ENCODE measurements around the gene PIN1. TPM values are rescaled to one million over a fixed set of nuclear protein-coding genes. Genes with fewer than 3 reads are reported as not detected.
A peak's percentile ranks its signal among the peaks of the same experiment; 100 is the strongest.

The PIN1 gene
- total RNA-seq (2014; rRNA removed; shearing (Covaris generic)) (95.4 and 102 TPM in 2 replicates), polyA plus RNA-seq (2016; fragmentation: Nextera tagmentation; extraction: Ambion mirVana) (124 and 134 TPM in 2 replicates)

DNA sequence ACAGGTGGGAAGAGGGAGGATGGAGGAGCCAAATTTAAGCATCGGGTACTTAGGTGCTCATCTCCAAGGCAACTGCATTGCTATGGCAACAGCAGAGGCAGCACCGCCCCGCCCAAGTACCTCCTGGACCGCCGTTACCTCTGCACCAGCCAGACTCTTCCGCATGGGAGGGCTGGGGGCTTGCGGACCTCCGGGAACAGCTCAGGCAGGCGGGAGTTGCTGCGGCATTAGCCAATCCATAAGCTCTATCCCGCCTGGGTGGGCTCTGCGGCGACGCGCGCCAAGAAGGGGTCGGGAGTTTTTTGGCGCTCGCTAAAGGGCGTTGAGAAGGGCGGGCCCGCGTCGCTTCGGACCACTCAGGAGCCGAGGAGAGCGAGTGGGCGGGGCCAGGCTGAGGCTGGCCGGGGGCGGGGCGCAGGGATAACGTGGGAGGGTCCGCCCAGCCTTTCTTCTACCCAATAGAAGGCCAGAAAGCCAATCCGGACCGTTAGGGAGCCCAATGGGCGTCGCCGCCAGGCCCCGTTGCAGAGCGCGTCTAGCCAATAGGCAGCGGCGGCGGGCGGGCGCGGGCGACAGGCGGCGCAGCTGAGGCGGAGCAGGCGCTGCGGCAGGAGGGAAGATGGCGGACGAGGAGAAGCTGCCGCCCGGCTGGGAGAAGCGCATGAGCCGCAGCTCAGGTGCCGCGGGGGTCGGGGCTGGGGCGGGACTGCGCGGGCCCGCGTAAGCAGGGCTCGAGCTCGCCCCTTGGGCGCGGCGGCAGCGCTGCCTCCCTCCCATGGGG lies at the start of gene PIN1:
TSS of gene PIN1 (plus strand) at position 593 of the 781 bp plus-strand sequence. CDS start at position 620, 27 bp downstream.
- H3K4me1 ChIP-seq (ENCODE audit: insufficient read depth) = 0 out of 2 replicates have a peak, but pooled peaks cover 7% of the 10 kb centered on the region
- 0 out of 2 replicates have a peak, but pooled peaks cover 1% of the 10 kb centered on the region for H3K36me3 ChIP-seq (ENCODE audit: low read depth)
- in situ Hi-C loops (cut with MboI) = no loop called here
- H3K4me2 ChIP-seq (ENCODE audit: unreplicated experiment) = peak within 1 kb of the TSS; percentile 98
- peak; percentile 100 for DNase-seq
- H3K27ac ChIP-seq = 0 out of 2 replicates have a peak within 1 kb of the TSS, but pooled peaks have one; percentile 14
- no peaks in the 10 kb centered on the region for H3K27me3 ChIP-seq (replicated peaks; ENCODE audit: insufficient read depth)
- no peaks in the 10 kb centered on the region for H3K9me3 ChIP-seq (ENCODE audit: low read depth)
- peak within 1 kb of the TSS; percentile 83 for H3K9ac ChIP-seq
- H3K9me2 ChIP-seq (ENCODE audit: insufficient read depth) = no peaks in the 10 kb centered on the region
- H3F3A ChIP-seq (ENCODE audit: insufficient read depth) = peaks cover 8% of the 10 kb centered on the region
- peak within 1 kb of the TSS; percentile 78 for H2AFZ ChIP-seq
- peak within 1 kb of the TSS; percentile 94 for H3K4me3 ChIP-seq
- TF ChIP-seq EZH2phosphoT487 (IDR thresholded peaks at IDR 0.05; ENCODE audit: insufficient read depth, low read depth) = no peak
- WGBS, 2 experiments (ENCODE audit: low coverage in 1 of 2, low lambda C conversion rate in 2 of 2, missing lambda C conversion rate in 2 of 2) = 1 to 2% methylated on average over 44 to 57 of the region's 73 CpGs
- H4K20me1 ChIP-seq (ENCODE audit: insufficient read depth) = no peaks in the 10 kb centered on the region
- peaks cover 67% of the 10 kb centered on the region for H3K79me2 ChIP-seq (ENCODE audit: insufficient read depth)

DNA sequence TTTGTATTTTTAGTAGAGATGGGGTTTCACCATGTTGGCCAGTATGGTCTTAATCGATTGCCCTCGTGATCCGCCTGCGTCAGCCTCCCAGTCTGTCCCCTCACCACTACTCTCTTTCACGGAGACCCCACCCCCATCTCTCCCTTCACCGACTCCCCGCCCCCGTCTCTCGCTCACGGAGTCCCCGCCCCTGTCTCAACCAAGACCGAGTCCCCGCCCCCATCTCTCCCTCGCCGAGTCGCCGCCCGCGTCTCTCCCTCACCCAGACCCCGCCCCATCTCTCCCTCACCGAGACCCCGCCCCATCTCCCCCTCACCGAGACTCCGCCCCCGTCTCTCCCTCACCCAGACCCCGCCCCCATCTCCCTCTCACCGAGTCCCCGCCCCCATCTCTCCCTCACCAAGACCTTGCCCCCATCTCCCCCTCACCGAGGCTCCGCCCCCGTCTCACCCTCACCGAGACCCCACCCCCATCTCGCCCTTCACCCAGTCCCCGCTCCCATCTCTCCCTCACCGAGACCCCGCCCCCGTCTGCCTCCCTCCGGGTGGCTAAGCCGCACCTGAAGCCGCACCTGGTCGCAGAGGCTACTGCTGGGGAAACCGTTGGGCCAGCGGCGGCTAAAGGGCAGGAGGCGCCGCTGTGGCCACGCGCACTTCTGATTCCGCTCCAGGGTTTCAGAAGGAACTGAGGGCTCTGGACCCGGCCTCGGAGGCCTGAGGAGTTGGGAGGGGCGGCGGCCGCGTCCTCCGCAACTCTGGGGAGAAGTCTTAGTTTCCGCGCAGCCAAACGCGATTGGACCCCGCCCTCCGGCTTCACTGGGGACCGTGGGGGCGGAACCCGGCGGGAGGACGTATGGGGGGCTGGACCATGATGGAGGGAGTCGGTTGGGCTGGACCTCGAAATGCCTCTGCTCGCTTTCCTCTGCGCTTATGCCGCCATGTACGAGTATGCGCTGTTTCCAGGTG lies 49.5 kb upstream of the PIN1 start:
- TF ChIP-seq EZH2phosphoT487 (IDR thresholded peaks at IDR 0.05; ENCODE audit: insufficient read depth, low read depth) = no peak
- no peak for TF ChIP-seq EZH2 (IDR thresholded peaks at IDR 0.05; ENCODE audit: insufficient read depth, poor library complexity, severe bottlenecking)
- Histone ChIP-seq H3K27me3 (replicated peaks; ENCODE audit: insufficient read depth) (no peaks in the 10 kb centered on the region), H3K79me2 (ENCODE audit: insufficient read depth) (peaks cover 24% of the 10 kb centered on the region), H3F3A (ENCODE audit: insufficient read depth) (peaks cover 4% of the 10 kb centered on the region; the same call in 1 of the 2 replicates), H3K9me3 (ENCODE audit: low read depth) (no peaks in the 10 kb centered on the region), H3K9me2 (ENCODE audit: insufficient read depth) (no peaks in the 10 kb centered on the region), H3K36me3 (ENCODE audit: low read depth) (no peaks in the 10 kb centered on the region), H2AFZ (peak overlapping the region; percentile 99), H3K27ac (peak overlapping the region; percentile 91), H3K4me1 (ENCODE audit: insufficient read depth) (peaks cover 7% of the 10 kb centered on the region; the same call in 1 of the 2 replicates), H3K4me2 (ENCODE audit: unreplicated experiment) (peak overlapping the region; percentile 95), H3K9ac (peak overlapping the region; percentile 93), H3K4me3 (peak overlapping the region; percentile 99), H4K20me1 (ENCODE audit: insufficient read depth) (no peaks in the 10 kb centered on the region)
- DNase-seq = peak; percentile 99
- WGBS, 2 experiments (ENCODE audit: low coverage in 1 of 2, low lambda C conversion rate in 2 of 2, missing lambda C conversion rate in 2 of 2) = 2 to 3% methylated on average over 39 to 74 of the region's 74 CpGs
- in situ Hi-C loops (cut with MboI) = loop anchor here (10.0 to 25.0 kb wide), 3 partner anchors 161 to 651 kb away; partner anchors contain the start of genes ZNF559, ZNF561 and ZNF699

DNA sequence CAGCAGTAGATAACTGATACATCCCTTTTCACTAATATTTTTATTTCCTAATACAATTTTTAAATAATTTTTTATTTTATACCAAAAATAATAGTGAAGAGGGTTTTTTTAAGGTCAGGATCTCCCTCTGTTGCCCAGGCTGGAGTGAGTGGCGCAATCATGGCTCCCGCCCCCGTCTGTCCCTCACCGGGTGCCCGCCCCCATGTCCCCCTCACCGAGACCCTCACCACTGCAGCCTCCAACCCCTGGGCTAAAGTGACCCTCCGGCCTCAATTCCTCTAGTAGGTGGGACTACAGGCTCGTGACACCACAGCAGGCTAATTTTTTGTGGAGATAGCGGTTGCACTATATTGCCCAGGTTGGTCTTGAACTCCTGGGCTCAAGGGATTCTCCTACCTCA lies 48.8 kb upstream of the PIN1 start:
- in situ Hi-C loops (cut with MboI) = loop anchor here (10.0 to 25.0 kb wide), 3 partner anchors 162 to 652 kb away; partner anchors contain the start of genes ZNF559, ZNF561 and ZNF699
- H3K4me3 ChIP-seq = peak overlapping the region; percentile 99
- peak overlapping the region; percentile 99 for H2AFZ ChIP-seq
- peaks cover 4% of the 10 kb centered on the region; the same call in 1 of the 2 replicates for H3F3A ChIP-seq (ENCODE audit: insufficient read depth)
- WGBS, 2 experiments (ENCODE audit: low coverage in 1 of 2, low lambda C conversion rate in 2 of 2, missing lambda C conversion rate in 2 of 2) = 53 to 84% methylated on average over 5 to 9 of the region's 9 CpGs
- H3K4me2 ChIP-seq (ENCODE audit: unreplicated experiment) = peak overlapping the region; percentile 95
- H3K27me3 ChIP-seq (replicated peaks; ENCODE audit: insufficient read depth) = no peaks in the 10 kb centered on the region
- no peaks in the 10 kb centered on the region for H4K20me1 ChIP-seq (ENCODE audit: insufficient read depth)
- H3K9me2 ChIP-seq (ENCODE audit: insufficient read depth) = no peaks in the 10 kb centered on the region
- H3K9me3 ChIP-seq (ENCODE audit: low read depth) = no peaks in the 10 kb centered on the region
- H3K79me2 ChIP-seq (ENCODE audit: insufficient read depth) = peaks cover 24% of the 10 kb centered on the region
- peak overlapping the region; percentile 93 for H3K9ac ChIP-seq
- no peak for TF ChIP-seq EZH2phosphoT487 (IDR thresholded peaks at IDR 0.05; ENCODE audit: insufficient read depth, low read depth)
- no peak for TF ChIP-seq EZH2 (IDR thresholded peaks at IDR 0.05; ENCODE audit: insufficient read depth, poor library complexity, severe bottlenecking)
- peak overlapping the region; percentile 91; the same call in 1 of the 2 replicates for H3K27ac ChIP-seq
- H3K4me1 ChIP-seq (ENCODE audit: insufficient read depth) = peaks cover 7% of the 10 kb centered on the region; the same call in 1 of the 2 replicates
- no peak for DNase-seq
- H3K36me3 ChIP-seq (ENCODE audit: low read depth) = no peaks in the 10 kb centered on the region
